ENCODE data around the gene FGF12. TPM values are rescaled to one million over a fixed set of nuclear protein-coding genes. Genes with fewer than 3 reads are reported as not detected.

FGF12 gene
- total RNA-seq, 4 donors from 2014 or later = 0.32 to 0.55 TPM; not detected in 2

DNA sequence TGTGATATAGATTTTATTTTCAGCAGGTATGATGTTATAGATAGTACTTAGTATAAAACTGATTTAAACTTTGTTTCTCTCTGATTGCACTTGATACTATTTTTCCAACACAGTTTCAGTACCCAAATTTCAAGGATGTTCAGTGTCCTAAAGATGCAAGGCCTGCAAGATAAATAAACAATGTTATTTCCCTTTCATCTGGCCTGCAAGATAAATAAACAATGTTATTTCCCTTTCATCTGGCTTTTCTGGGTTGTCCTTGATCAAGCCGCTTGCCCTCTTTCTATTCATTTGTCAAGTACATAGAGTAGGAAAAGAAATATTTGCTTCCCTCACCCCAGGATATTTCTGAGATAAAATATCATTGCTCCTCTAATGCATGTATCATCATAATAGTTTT, 571.0 kb downstream of the FGF12 start:
- Histone ChIP-seq H3K27ac (no peak overlapping the region), H3K4me1 (no peaks in the 10 kb centered on the region), H3K27me3 (peaks cover 4% of the 10 kb centered on the region), H3K4me3 (no peak overlapping the region), H3K9me3 (no peaks in the 10 kb centered on the region), H3K36me3 (no peaks in the 10 kb centered on the region)
- no peak for DNase-seq
- in situ Hi-C loops (cut with MboI; ENCODE audit: low pct_ligation_motif_present in 1 of 4, low pct_unique_long_range_greater_than_20kb in 1 of 4, low sequenced_read_pairs in 3 of 4) (no loop called here), intact Hi-C loops (cut with DNase I; ENCODE audit: low total_unique reads) (no loop called here)
- TF ChIP-seq, protein P1, sequence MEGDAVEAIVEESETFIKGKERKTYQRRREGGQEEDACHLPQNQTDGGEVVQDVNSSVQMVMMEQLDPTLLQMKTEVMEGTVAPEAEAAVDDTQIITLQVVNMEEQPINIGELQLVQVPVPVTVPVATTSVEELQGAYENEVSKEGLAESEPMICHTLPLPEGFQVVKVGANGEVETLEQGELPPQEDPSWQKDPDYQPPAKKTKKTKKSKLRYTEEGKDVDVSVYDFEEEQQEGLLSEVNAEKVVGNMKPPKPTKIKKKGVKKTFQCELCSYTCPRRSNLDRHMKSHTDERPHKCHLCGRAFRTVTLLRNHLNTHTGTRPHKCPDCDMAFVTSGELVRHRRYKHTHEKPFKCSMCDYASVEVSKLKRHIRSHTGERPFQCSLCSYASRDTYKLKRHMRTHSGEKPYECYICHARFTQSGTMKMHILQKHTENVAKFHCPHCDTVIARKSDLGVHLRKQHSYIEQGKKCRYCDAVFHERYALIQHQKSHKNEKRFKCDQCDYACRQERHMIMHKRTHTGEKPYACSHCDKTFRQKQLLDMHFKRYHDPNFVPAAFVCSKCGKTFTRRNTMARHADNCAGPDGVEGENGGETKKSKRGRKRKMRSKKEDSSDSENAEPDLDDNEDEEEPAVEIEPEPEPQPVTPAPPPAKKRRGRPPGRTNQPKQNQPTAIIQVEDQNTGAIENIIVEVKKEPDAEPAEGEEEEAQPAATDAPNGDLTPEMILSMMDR (IDR thresholded peaks at IDR 0.05) = no peak
- TF ChIP-seq EP300 (IDR thresholded peaks at IDR 0.05; ENCODE audit: low read depth) (no peak), POLR2AphosphoS5 (IDR thresholded peaks at IDR 0.05) (no peak), POLR2A (IDR thresholded peaks at IDR 0.05) (no peak)
- 49 to 58% methylated on average over 1 of the region's 1 CpG for WGBS, 2 donors (ENCODE audit: low coverage in 1 of 2)

DNA sequence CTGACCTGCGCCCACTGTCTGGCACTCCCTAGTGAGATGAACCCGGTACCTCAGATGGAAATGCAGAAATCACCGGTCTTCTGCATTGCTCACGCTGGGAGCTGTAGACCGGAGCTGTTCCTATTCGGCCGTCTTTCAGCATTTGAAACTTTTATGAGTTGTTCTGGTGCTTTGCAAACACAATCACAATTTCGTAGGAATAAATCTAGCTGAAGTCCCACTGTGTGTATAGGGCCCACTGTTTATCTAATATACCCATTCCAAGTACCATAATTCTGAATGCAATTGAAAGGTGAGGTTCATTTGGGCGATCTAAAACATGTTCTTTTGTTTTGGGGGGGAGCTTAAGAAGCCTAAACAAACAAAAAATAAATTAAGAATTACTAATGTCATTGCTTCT, 572.1 kb downstream of the FGF12 start:
- intact Hi-C loops (cut with DNase I; ENCODE audit: low total_unique reads) = no loop called here
- whole genome bisulfite sequencing, 2 donors (ENCODE audit: low coverage in 1 of 2) = 0 to 23% methylated on average over 1 to 9 of the region's 9 CpGs
- H3K36me3 ChIP-seq = no peaks in the 10 kb centered on the region
- H3K27me3 ChIP-seq = peaks cover 4% of the 10 kb centered on the region
- no peak overlapping the region for H3K27ac ChIP-seq
- H3K4me3 ChIP-seq = no peak overlapping the region
- no peak for DNase-seq
- no peaks in the 10 kb centered on the region for H3K4me1 ChIP-seq
- TF ChIP-seq, protein P1 (IDR thresholded peaks at IDR 0.05) = no peak
- TF ChIP-seq EP300 (IDR thresholded peaks at IDR 0.05; ENCODE audit: low read depth) = no peak
- TF ChIP-seq POLR2AphosphoS5 (IDR thresholded peaks at IDR 0.05) = no peak
- no peak for TF ChIP-seq POLR2A (IDR thresholded peaks at IDR 0.05)
- in situ Hi-C loops (cut with MboI; ENCODE audit: low pct_ligation_motif_present in 1 of 4, low pct_unique_long_range_greater_than_20kb in 1 of 4, low sequenced_read_pairs in 3 of 4) = no loop called here
- H3K9me3 ChIP-seq = no peaks in the 10 kb centered on the region

DNA sequence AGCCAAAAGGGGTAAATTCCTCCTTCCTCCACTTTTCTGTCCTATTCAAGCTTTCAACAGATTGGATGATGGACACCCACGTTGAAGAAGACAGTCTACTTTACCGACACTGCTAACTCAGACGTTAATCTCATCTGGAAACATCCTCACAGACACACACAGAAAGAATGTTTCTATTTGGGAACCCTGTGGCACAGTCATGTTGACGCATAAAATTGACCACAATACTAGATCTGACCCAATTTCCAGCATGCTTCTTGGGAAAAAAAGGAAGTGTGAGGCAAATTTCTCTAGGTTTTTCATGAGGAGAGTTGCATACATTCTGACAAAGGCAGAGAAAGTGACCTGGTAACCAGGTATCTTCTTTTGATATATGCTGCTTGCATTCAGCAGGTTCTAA, 594.1 kb downstream of the FGF12 start:
- H3K9me3 ChIP-seq = no peaks in the 10 kb centered on the region
- in situ Hi-C loops (cut with MboI; ENCODE audit: low pct_ligation_motif_present in 1 of 4, low pct_unique_long_range_greater_than_20kb in 1 of 4, low sequenced_read_pairs in 3 of 4) = loop anchor here in 1 of 4 donors (25.0 kb wide), 1 partner anchor 96 kb away; no protein-coding TSS in a partner anchor
- TF ChIP-seq POLR2AphosphoS5 (IDR thresholded peaks at IDR 0.05) (no peak), EP300 (IDR thresholded peaks at IDR 0.05; ENCODE audit: low read depth) (no peak), POLR2A (IDR thresholded peaks at IDR 0.05) (no peak)
- TF ChIP-seq, protein P1 (IDR thresholded peaks at IDR 0.05) = no peak
- WGBS, 2 donors (ENCODE audit: low coverage in 1 of 2) = 81 to 84% methylated on average over 3 to 4 of the region's 4 CpGs
- intact Hi-C loops (cut with DNase I; ENCODE audit: low total_unique reads) = no loop called here
- no peaks in the 10 kb centered on the region for H3K4me1 ChIP-seq
- no peak for DNase-seq
- H3K27me3 ChIP-seq = no peaks in the 10 kb centered on the region
- no peak overlapping the region for H3K4me3 ChIP-seq
- H3K36me3 ChIP-seq = no peaks in the 10 kb centered on the region
- no peak overlapping the region for H3K27ac ChIP-seq

DNA sequence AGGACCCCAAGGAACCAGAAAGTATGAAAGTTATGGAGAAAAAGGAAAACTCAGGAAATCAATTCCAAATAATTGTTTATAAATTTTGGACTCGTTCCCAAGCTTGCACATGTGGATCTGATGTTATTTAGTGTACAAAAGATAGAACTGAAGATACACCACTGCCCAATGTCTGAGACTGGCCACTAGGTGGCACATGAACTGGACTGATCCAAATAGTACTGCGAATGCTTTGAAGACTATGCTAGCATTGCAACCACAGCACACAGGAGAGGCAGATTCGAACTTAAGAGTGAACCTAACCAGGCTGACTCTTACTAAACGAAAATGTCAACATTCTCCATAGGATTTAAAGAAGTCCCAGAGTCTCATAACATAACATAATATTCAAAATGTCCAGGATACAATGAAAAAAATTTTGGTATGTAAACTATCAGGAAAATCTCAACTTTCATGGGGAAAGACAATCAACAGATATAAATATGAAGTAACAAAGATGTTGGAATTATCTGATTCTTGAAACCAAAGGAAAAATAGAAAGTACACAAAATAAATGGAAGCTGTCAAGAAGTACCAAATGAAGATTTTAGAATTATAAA, 596.7 kb downstream of the FGF12 start:
- intact Hi-C loops (cut with DNase I; ENCODE audit: low total_unique reads) = no loop called here

More for the DNA sequence above, 596.7 kb downstream of the FGF12 start:
- in situ Hi-C loops (cut with MboI; ENCODE audit: low pct_ligation_motif_present in 1 of 4, low pct_unique_long_range_greater_than_20kb in 1 of 4, low sequenced_read_pairs in 3 of 4) = loop anchor here in 1 of 4 donors (25.0 kb wide), 1 partner anchor 93 kb away; no protein-coding TSS in a partner anchor
- H3K4me3 ChIP-seq = no peak overlapping the region
- no peak overlapping the region for H3K27ac ChIP-seq
- H3K27me3 ChIP-seq = no peaks in the 10 kb centered on the region
- peak; percentile 47 for DNase-seq
- TF ChIP-seq POLR2A (IDR thresholded peaks at IDR 0.05) (no peak), EP300 (IDR thresholded peaks at IDR 0.05; ENCODE audit: low read depth) (no peak)
- TF ChIP-seq, protein P1 (IDR thresholded peaks at IDR 0.05) = peak; percentile 33 to 64 (median 49)
- H3K4me1 ChIP-seq = no peaks in the 10 kb centered on the region
- WGBS, 2 donors (ENCODE audit: low coverage in 1 of 2) = 16% methylated on average over 4 of the region's 4 CpGs
- no peaks in the 10 kb centered on the region for H3K36me3 ChIP-seq
- H3K9me3 ChIP-seq = no peaks in the 10 kb centered on the region
